CD4-positive, alpha-beta T cell (primary cell): ENCODE data around the gene CAPN2. TPM values are rescaled to one million over a fixed set of nuclear protein-coding genes. Genes with fewer than 3 reads are reported as not detected.

Source experiments
- ATAC-seq: fragments of 200-7000 bp; cut with Tn5 transposase; one replicate; pipeline ENCODE4 v1.10.0; 2022; ENCODE audit warnings: mild to moderate bottlenecking; ENCODE audit not compliant: poor library complexity
- CTCF ChIA-PET: fragments of 350-600 bp; sonication (Branson Sonifier 250); formaldehyde crosslinking; loops from one replicate; lab custom pipeline; 2021; ENCODE audit warnings: antibody characterized with exemption, inconsistent platforms; lab: Charles Lee
- POLR2A ChIA-PET: fragments of 350-600 bp; sonication (Branson Sonifier 250); formaldehyde crosslinking; loops from one replicate; lab custom pipeline; 2021; ENCODE audit warnings: antibody characterized with exemption, inconsistent platforms; lab: Charles Lee
- DNase-seq, 14 experiments: peaks; one replicate each; pipeline ENCODE4 v3.0.0-alpha.2; 2013 to 2020; ENCODE audit warnings: mixed read lengths in 2 of 14
- H3K27ac ChIP-seq, 2 donors: one replicate each; pipeline versions ENCODE4 v1.5.1 to v1.7.0; 2013; ENCODE audit warnings: low read length in 2 of 2, low read depth in 1 of 2, mild to moderate bottlenecking in 1 of 2
- H3K27me3 ChIP-seq, 2 experiments: 1 replicate in 1 of 2; 2 replicates in 1 of 2; pipeline versions ENCODE4 v1.6.1 to v1.7.0; 2013; ENCODE audit warnings: low read length in 2 of 2, control low read depth in 1 of 2, mild to moderate bottlenecking in 1 of 2, moderate library complexity in 1 of 2; ENCODE audit not compliant: insufficient read depth in 2 of 2, control insufficient read depth in 1 of 2
- H3K36me3 ChIP-seq: one replicate; pipeline ENCODE4 v1.6.1; 2013; ENCODE audit warnings: low read length, control low read depth; ENCODE audit not compliant: insufficient read depth
- H3K4me1 ChIP-seq: one replicate; pipeline ENCODE4 v1.6.1; 2013; ENCODE audit warnings: low read length, control low read depth; ENCODE audit not compliant: insufficient read depth
- H3K4me3 ChIP-seq: one replicate; pipeline ENCODE4 v1.5.1; 2013; ENCODE audit warnings: mild to moderate bottlenecking, low read length, moderate library complexity
- H3K9me3 ChIP-seq, 2 experiments: 1 replicate in 1 of 2; 2 replicates in 1 of 2; pipeline versions ENCODE4 v1.6.1 to v1.7.0; 2013; ENCODE audit warnings: low read length in 2 of 2, mild to moderate bottlenecking in 2 of 2, control low read depth in 1 of 2, moderate library complexity in 1 of 2; ENCODE audit not compliant: control insufficient read depth in 1 of 2, insufficient read depth in 1 of 2
- H3K27ac Mint-ChIP-seq: one replicate; pipeline ENCODE4 v1.8.0; 2020; ENCODE audit warnings: mixed read lengths
- H3K27me3 Mint-ChIP-seq: one replicate; pipeline ENCODE4 v1.8.0; 2021; ENCODE audit warnings: mixed read lengths
- H3K36me3 Mint-ChIP-seq: one replicate; pipeline ENCODE4 v1.8.0; 2021; ENCODE audit warnings: low read depth, mixed read lengths
- H3K4me1 Mint-ChIP-seq: one replicate; pipeline ENCODE4 v1.8.0; 2021; ENCODE audit warnings: low read depth, mixed read lengths
- H3K4me3 Mint-ChIP-seq: one replicate; pipeline ENCODE4 v1.8.0; 2020; ENCODE audit warnings: mild to moderate bottlenecking, mixed read lengths
- H3K9me3 Mint-ChIP-seq: one replicate; pipeline ENCODE4 v1.8.0; 2020; ENCODE audit warnings: mixed read lengths
- CTCF ChIP-seq: fragments of 200-600 bp; IDR thresholded peaks from one replicate; pipeline ENCODE4 v1.8.0; 2022; ENCODE audit warnings: antibody characterized with exemption, mild to moderate bottlenecking
- intact Hi-C, 2 experiments: fragments of 100-400 bp; cut with DNase I in 1 of 2; cut with micrococcal nuclease in 1 of 2; formaldehyde crosslinking; loops; one replicate each; pipeline versions ENCODE4 v1.15.1 to v1.9.0; 2023 to 2025; cut with DNase I, micrococcal nuclease
- total RNA-seq, 174 experiments: library from RNA in 2 of 174; stranded (reverse) in 2 of 174; gene quantifications; one replicate each; pipeline ENCODE4 v1.2.3 and lab custom pipeline; 2021 to 2026

The CAPN2 gene
- total RNA-seq, 2 experiments from 2014 or later = 110 to 114 TPM

- Mint-ChIP-seq H3K9me3 (no peaks in the 10 kb centered on the region), H3K4me1 (no peaks in the 10 kb centered on the region), H3K27ac (peak overlapping the region; percentile 9), H3K36me3 (peaks cover 71% of the 10 kb centered on the region), H3K27me3 (no peaks in the 10 kb centered on the region), H3K4me3 (no peak overlapping the region)
- ATAC-seq (no peak), DNase-seq (no peak)
- ChIA-PET POLR2A (no interaction called here), CTCF (no interaction called here)
- Histone ChIP-seq H3K4me3 (no peak overlapping the region), H3K4me1 (no peaks in the 10 kb centered on the region), H3K36me3 (peaks cover 56% of the 10 kb centered on the region), H3K27ac (no peak overlapping the region), H3K9me3 (no peaks in the 10 kb centered on the region), H3K27me3 (no peaks in the 10 kb centered on the region)
- intact Hi-C loops = loop anchor here in 1 of 2 experiments (10.0 kb wide), 1 partner anchor 506 kb away; no protein-coding TSS in a partner anchor
- no peak for TF ChIP-seq CTCF
These were observed 76.5 kb downstream of the CAPN2 start for GRCh38 chr1:223788746-223789415.

- Histone ChIP-seq H3K36me3 (peaks cover 70% of the 10 kb centered on the region), H3K27me3 (no peaks in the 10 kb centered on the region), H3K4me3 (no peak overlapping the region), H3K27ac (no peak overlapping the region), H3K4me1 (no peaks in the 10 kb centered on the region), H3K9me3 (no peaks in the 10 kb centered on the region)
- DNase-seq = no peak
- TF ChIP-seq CTCF = no peak
- no peaks in the 10 kb centered on the region for H3K9me3 Mint-ChIP-seq
- ChIA-PET CTCF (interaction anchor here (1.3 kb wide), 1 partner anchor 43 kb away, joined by 4 read pairs; no protein-coding TSS in a partner anchor), POLR2A (no interaction called here)
- no peaks in the 10 kb centered on the region for H3K4me1 Mint-ChIP-seq
- H3K27me3 Mint-ChIP-seq = no peaks in the 10 kb centered on the region
- H3K27ac Mint-ChIP-seq = no peak overlapping the region
- H3K4me3 Mint-ChIP-seq = no peak overlapping the region
- peaks cover 77% of the 10 kb centered on the region for H3K36me3 Mint-ChIP-seq
- no peak for ATAC-seq
- intact Hi-C loops = no loop called here
These were observed 79.7 kb downstream of the CAPN2 start for GRCh38 chr1:223792046-223792445.

GRCh38 chr1:223793716-223794115 is 81.4 kb downstream of the CAPN2 start:
- POLR2A ChIA-PET = no interaction called here
- no peaks in the 10 kb centered on the region for H3K27me3 ChIP-seq
- Mint-ChIP-seq H3K36me3 (peaks cover 82% of the 10 kb centered on the region), H3K9me3 (no peaks in the 10 kb centered on the region), H3K4me3 (no peak overlapping the region), H3K27ac (no peak overlapping the region), H3K4me1 (no peaks in the 10 kb centered on the region), H3K27me3 (no peaks in the 10 kb centered on the region)
- no peak overlapping the region for H3K27ac ChIP-seq
- peaks cover 73% of the 10 kb centered on the region for H3K36me3 ChIP-seq
- no peaks in the 10 kb centered on the region for H3K9me3 ChIP-seq
- no peak for TF ChIP-seq CTCF
- H3K4me3 ChIP-seq = no peak overlapping the region
- no peaks in the 10 kb centered on the region for H3K4me1 ChIP-seq
- no peak for ATAC-seq
- no peak for DNase-seq
- CTCF ChIA-PET = no interaction called here
- intact Hi-C loops = no loop called here
